SK-N-MC (cell line): ENCODE measurements around the gene PCDH1.
"Not testable (repeated sequence)": the region's sequence is repeated elsewhere in the genome, so short reads cannot be mapped to it uniquely, and the experiment has no call there.

Experiments used
- DNase-seq: peaks from one replicate; pipeline ENCODE4 v3.0.0-alpha.2; 2011; ENCODE audit warnings: low read depth, low spot score
- H3K27ac ChIP-seq: fragments of 200-600 bp; sonication (generic); 2 replicates; pipeline ENCODE4 v1.5.1; 2016; ENCODE audit warnings: mixed run types
- H3K36me3 ChIP-seq: fragments of 200-600 bp; sonication (generic); 2 replicates; pipeline ENCODE4 v1.6.1; 2017; ENCODE audit warnings: antibody characterized with exemption, low read length, mixed read lengths; ENCODE audit not compliant: insufficient read depth
- H3K4me3 ChIP-seq: fragments of 200-600 bp; sonication (generic); 2 replicates; pipeline ENCODE4 v1.5.1; 2016
- H3K9ac ChIP-seq: fragments of 200-600 bp; sonication (generic); 2 replicates; pipeline ENCODE4 v1.8.0; 2017; ENCODE audit warnings: mixed run types, mixed read lengths; ENCODE audit not compliant: insufficient read length
- H3K9me3 ChIP-seq: fragments of 200-600 bp; sonication (generic); 2 replicates; pipeline ENCODE4 v1.6.1; 2017; ENCODE audit warnings: low read depth, mild to moderate bottlenecking, antibody characterized with exemption, low read length, moderate library complexity, mixed read lengths
- EZH2 ChIP-seq: fragments of 200-600 bp; sonication (generic); IDR thresholded peaks from one replicate; pipeline ENCODE4 v1.6.1; 2017; ENCODE audit warnings: antibody characterized with exemption
- FOXP2 ChIP-seq: optimal IDR thresholded peaks from 2 replicates; pipeline ENCODE3; 2011; ENCODE audit warnings: mild to moderate bottlenecking, moderate library complexity; ENCODE audit not compliant: insufficient read depth; ENCODE audit errors: extremely low read length, control extremely low read depth
- POLR2AphosphoS5 ChIP-seq: IDR thresholded peaks from 2 replicates; pipeline ENCODE4 v1.6.1; 2012; ENCODE audit warnings: mild to moderate bottlenecking, low read depth, low read length, borderline replicate concordance

Gene PCDH1

GRCh38 chr5:141906517-141906916 lies 28.3 kb upstream of the PCDH1 start:
- no peak for DNase-seq
- TF ChIP-seq FOXP2: no peak
- no peak for TF ChIP-seq POLR2AphosphoS5
- no peak for TF ChIP-seq EZH2
- no peak overlapping the region for H3K4me3 ChIP-seq
- H3K9me3 ChIP-seq: 0 out of 2 replicates have a peak, but pooled peaks cover 2% of the 10 kb centered on the region
- H3K9ac ChIP-seq: no peak overlapping the region
- H3K27ac ChIP-seq: no peak overlapping the region
- no peaks in the 10 kb centered on the region for H3K36me3 ChIP-seq

GRCh38 chr5:141904551-141904950 lies 26.3 kb upstream of the PCDH1 start:
- no peak for TF ChIP-seq POLR2AphosphoS5
- TF ChIP-seq EZH2: no peak
- no peak for TF ChIP-seq FOXP2
- DNase-seq: no peak
- Histone ChIP-seq H3K27ac (no peak overlapping the region), H3K9me3 (0 out of 2 replicates have a peak, but pooled peaks cover 2% of the 10 kb centered on the region), H3K4me3 (no peak overlapping the region), H3K9ac (no peak overlapping the region), H3K36me3 (no peaks in the 10 kb centered on the region)

GRCh38 chr5:141903261-141903660 lies 25.1 kb upstream of the PCDH1 start:
- H3K4me3 ChIP-seq: no peak overlapping the region
- DNase-seq: no peak

DNA sequence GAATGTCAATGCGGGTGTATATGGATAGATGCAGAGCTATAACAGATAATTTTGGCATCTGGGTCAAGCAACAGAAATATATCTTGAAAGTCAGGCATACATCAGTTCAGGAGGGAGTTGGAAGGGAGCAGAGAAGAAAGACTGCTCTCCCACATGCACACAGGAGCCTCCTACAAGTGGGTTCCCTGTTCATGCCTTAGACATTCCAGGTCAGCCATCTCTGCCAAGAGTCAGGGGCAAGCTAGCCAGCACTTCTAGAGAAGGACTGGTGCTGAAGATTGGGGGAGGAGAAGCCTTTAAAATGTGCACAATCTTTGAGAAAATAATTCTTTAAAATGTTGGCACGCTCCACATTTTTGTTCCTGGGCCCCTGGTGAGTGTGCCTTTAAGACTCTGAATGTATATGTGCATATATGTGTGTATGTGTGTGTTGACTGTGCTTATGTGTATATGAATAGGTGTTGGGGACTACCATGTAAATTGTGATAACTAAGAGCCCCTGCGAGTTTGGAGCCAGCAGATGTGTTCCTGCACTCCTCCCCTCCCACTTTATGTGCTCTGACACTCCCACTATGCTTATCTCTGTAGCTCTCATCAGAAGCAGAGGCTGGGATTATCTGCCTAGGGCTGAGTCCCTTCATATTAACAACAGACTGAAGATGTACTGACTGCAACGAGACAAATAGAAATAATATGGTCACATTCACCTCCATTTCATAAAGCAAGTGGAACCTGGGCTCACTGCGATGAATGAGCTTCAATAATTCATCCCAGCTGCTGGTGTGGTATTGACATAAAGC lies 24.0 kb upstream of the PCDH1 start:
- Histone ChIP-seq H3K9ac (no peak overlapping the region), H3K36me3 (no peaks in the 10 kb centered on the region), H3K9me3 (0 out of 2 replicates have a peak, but pooled peaks cover 2% of the 10 kb centered on the region), H3K27ac (no peak overlapping the region), H3K4me3 (no peak overlapping the region)
- no peak for DNase-seq
- no peak for TF ChIP-seq POLR2AphosphoS5
- TF ChIP-seq FOXP2: no peak
- no peak for TF ChIP-seq EZH2

More at GRCh38 chr5:141903261-141903660, 25.1 kb upstream of the PCDH1 start:
- TF ChIP-seq FOXP2 (no peak), POLR2AphosphoS5 (no peak), EZH2 (no peak)
- no peak overlapping the region for H3K9ac ChIP-seq
- H3K9me3 ChIP-seq: 0 out of 2 replicates have a peak, but pooled peaks cover 2% of the 10 kb centered on the region
- no peaks in the 10 kb centered on the region for H3K36me3 ChIP-seq
- H3K27ac ChIP-seq: no peak overlapping the region

DNA sequence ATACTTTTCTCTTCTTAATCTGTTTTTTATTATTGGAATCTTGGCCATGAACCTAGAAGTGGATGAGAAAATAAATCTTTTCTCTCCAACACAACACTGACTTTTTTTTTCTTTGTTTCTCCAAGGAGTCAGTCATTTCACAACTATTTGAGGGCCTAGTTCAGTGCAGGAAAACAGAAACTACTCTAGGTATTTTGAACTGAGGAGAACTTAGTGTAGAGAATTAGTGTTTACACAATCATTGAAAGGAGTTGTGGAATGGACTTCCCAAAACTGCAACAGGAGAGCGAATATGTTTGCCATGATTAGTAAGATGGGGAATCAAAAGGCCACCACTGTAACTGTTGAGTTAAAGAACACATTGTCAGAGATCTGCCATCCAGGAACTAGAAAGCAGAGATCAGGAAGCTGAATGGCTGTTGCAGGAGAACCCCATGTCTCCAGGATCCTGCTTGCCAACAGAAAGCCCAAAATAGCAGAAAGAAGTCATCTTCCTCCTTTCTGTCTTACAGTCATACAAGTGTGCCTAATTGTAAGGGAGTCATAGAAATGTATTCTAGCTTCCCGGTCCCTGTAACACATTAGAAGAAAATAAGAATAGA lies 20.3 kb upstream of the PCDH1 start:
- Histone ChIP-seq H3K9ac (no peak overlapping the region), H3K4me3 (no peak overlapping the region), H3K27ac (no peak overlapping the region), H3K36me3 (no peaks in the 10 kb centered on the region), H3K9me3 (no peaks in the 10 kb centered on the region)
- DNase-seq: no peak
- TF ChIP-seq POLR2AphosphoS5: no peak

DNA sequence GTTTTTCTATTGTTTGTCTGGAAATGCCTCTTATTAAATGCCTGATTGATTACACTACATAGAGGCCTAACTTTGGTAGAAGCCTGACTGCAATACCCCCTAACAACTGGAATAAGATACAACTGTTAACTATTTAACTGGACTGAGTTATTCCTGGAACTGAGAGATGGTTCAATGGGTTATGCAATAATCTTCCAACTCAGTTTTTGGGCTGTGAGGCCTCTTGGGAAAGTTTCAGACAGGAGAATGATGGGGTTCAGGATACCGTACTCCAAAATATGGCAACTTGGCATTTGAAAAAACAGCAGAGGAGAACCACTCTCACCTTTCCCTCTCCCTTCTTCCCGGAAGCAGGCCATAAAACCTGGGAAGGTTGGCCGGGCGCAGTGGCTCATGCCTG lies 19.2 kb upstream of the PCDH1 start:
- Histone ChIP-seq H3K9ac (no peak overlapping the region), H3K4me3 (no peak overlapping the region), H3K27ac (no peak overlapping the region), H3K9me3 (no peaks in the 10 kb centered on the region), H3K36me3 (no peaks in the 10 kb centered on the region)
- TF ChIP-seq FOXP2 (no peak), EZH2 (no peak), POLR2AphosphoS5 (no peak)
- DNase-seq: no peak

- H3K36me3 ChIP-seq, H3K27ac ChIP-seq, H3K9ac ChIP-seq, H3K9me3 ChIP-seq, DNase-seq, H3K4me3 ChIP-seq: not testable (repeated sequence)
These were observed 12.2 kb upstream of the PCDH1 start for GRCh38 chr5:141890429-141890828.

DNA sequence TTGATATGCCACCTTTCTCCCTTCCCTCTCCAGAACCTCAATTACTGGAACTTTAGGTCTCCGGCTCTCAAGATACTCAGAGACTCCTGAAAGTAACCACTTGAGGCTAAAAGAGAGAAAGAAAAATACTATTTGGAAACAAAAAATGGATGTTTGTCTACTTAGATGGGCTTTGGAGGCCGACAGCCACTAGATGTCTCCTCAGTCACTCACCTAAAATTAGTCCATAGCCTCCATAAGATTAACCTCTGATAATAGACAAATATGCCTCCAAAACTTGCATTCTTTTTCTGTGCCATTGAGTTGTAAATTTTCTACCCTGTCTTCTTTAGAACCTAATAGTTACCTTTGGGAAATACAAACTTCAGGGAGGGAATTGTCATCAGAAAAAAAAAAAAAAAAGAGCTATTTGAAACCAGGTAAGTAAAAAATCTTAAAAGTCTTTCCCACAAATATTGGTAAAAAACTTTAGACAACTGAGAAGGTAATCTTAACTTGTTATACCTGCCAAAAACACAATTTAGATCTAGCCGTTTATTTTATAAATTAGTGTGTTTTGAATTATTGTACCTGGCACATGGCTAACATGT lies 11.2 kb upstream of the PCDH1 start:
- no peak for DNase-seq

More for the DNA sequence above, 11.2 kb upstream of the PCDH1 start:
- H3K9ac ChIP-seq: no peak overlapping the region
- TF ChIP-seq FOXP2: no peak
- no peak for TF ChIP-seq POLR2AphosphoS5
- TF ChIP-seq EZH2: no peak
- no peaks in the 10 kb centered on the region for H3K9me3 ChIP-seq
- H3K4me3 ChIP-seq: no peak overlapping the region
- H3K27ac ChIP-seq: no peak overlapping the region
- H3K36me3 ChIP-seq: no peaks in the 10 kb centered on the region
